Non-pigmented ciliary epithelial cell (primary cell): Measurements from ENCODE around the gene PTPN2.

Experiments
- DNase-seq: peaks from one replicate; pipeline ENCODE4 v3.0.0-alpha.2; 2010; ENCODE audit warnings: low read depth

PTPN2 gene

GRCh38 chr18:12745095-12745795 is 138.8 kb downstream of the PTPN2 start:
- DNase-seq: no peak

DNA sequence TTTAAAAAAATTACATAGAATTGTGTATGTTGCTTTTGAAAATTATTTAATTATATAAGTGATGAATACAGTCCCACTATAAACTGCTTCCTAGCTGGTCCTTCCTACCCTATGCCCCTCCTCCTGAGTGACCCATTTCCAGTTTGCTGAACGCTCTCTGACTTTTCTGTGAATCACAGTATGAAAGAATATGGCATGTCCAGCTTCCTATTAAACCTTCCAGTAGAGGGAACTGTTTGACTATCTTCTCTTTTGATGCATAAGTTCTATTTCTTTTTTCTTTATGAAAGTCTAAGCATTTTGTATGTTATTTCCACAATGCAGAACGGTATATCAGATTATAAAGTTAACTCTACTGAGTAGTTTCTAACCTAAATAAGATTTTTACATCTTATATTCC is 139.9 kb downstream of the PTPN2 start:
- DNase-seq: peak; percentile 44

DNA sequence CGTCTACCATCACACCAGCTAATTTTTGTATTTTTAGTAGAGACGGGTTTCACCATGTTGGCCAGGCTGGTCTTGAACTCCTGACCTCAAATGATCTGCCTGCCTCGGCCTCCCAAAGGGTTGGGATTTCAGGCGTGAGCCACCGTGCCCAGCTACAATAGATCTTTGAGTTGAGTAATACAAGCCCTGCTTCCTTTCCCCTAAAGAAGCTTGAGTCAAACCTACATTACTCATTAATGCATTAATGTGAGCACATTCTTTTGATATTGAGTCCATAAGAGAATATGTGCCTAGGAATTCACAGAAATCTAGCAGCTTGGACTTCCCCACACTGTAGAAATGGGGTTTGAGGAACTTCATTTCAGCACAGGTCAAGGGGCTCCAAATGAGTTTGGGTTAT is 141.6 kb downstream of the PTPN2 start:
- DNase-seq: peak; percentile 64
